ENCODE data around the gene CNTNAP4. TPM values are rescaled to one million over a fixed set of nuclear protein-coding genes. Genes with fewer than 3 reads are reported as not detected.

The CNTNAP4 gene
- total RNA-seq, 1 donor from 2014 or later, result not detected

DNA sequence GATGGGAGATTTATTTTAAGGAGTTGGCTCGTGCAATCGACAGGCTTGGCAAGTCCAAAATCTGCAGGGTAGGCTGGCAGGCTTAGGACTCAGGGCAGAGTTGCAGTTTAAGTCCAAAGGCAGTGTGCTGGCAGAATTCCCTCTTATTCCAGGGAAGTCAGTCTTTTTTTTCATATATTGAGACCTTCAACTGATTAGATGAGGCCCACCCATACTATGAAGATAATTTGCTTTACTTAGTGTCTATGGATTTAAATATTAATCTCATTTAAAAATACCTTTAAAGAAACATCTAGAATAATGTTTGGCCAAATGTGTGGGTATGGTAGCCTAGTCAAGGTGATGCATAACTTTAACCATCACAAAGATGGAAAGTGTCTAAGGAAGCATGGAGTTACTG, 99.8 kb downstream of the CNTNAP4 start:
- Histone ChIP-seq H3K4me3 (no peak overlapping the region), H3K9me3 (replicated peaks) (no peaks in the 10 kb centered on the region), H3K27me3 (ENCODE audit: low read depth) (no peaks in the 10 kb centered on the region), H3K27ac (replicated peaks) (no peak overlapping the region), H3K36me3 (no peaks in the 10 kb centered on the region), H3K4me1 (no peaks in the 10 kb centered on the region)
- intact Hi-C loops (cut with micrococcal nuclease), result no loop called here
- TF ChIP-seq, protein P1, sequence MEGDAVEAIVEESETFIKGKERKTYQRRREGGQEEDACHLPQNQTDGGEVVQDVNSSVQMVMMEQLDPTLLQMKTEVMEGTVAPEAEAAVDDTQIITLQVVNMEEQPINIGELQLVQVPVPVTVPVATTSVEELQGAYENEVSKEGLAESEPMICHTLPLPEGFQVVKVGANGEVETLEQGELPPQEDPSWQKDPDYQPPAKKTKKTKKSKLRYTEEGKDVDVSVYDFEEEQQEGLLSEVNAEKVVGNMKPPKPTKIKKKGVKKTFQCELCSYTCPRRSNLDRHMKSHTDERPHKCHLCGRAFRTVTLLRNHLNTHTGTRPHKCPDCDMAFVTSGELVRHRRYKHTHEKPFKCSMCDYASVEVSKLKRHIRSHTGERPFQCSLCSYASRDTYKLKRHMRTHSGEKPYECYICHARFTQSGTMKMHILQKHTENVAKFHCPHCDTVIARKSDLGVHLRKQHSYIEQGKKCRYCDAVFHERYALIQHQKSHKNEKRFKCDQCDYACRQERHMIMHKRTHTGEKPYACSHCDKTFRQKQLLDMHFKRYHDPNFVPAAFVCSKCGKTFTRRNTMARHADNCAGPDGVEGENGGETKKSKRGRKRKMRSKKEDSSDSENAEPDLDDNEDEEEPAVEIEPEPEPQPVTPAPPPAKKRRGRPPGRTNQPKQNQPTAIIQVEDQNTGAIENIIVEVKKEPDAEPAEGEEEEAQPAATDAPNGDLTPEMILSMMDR (IDR thresholded peaks at IDR 0.05; ENCODE audit: borderline replicate concordance), result no peak
- no peak for DNase-seq

DNA sequence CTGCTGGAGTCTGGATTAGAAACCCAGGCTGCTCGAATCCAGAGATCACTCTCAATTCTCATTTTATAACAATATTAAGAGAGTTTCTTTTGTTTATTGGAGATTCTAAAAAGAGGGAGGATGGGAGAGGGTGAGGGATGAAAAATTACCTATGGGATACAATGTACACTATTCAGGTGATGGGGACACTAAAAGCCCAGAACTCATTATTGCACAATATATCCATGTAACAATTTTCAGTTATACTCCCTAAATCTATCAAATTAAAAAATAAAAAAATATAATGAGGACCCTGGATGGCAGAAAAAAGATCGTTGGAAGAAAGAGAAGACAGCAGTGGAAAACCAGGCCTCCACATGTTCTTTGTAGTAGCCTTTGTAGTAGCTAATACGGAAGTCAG, 100.8 kb downstream of the CNTNAP4 start:
- TF ChIP-seq, protein P1 (IDR thresholded peaks at IDR 0.05; ENCODE audit: borderline replicate concordance), result no peak
- H3K36me3 ChIP-seq, result no peaks in the 10 kb centered on the region
- intact Hi-C loops (cut with micrococcal nuclease), result no loop called here
- no peaks in the 10 kb centered on the region for H3K9me3 ChIP-seq (replicated peaks)
- DNase-seq, result no peak
- no peaks in the 10 kb centered on the region for H3K27me3 ChIP-seq (ENCODE audit: low read depth)
- no peak overlapping the region for H3K4me3 ChIP-seq
- H3K4me1 ChIP-seq, result no peaks in the 10 kb centered on the region
- H3K27ac ChIP-seq (replicated peaks), result no peak overlapping the region

DNA sequence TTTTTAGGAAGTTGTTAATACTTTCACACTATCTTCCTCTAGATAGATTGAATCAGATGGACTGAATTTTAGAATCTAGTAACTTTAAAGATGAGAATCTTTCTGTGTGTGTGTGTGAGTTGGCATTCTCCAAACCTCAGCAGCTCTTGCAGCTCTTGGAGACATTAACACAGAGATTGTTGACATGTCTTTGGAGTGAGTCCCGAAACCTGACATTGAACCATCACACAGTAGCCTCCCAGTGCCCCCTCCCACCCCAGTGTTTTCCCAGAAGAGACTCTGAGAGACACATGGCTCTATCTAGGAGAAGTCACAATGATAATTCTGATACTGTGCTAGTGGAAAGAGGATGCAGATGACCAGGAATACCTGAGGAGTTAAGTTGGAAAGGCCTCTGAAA, 103.9 kb downstream of the CNTNAP4 start:
- H3K36me3 ChIP-seq, result no peaks in the 10 kb centered on the region
- intact Hi-C loops (cut with micrococcal nuclease), result no loop called here
- TF ChIP-seq, protein P1 (IDR thresholded peaks at IDR 0.05; ENCODE audit: borderline replicate concordance), result no peak
- no peak overlapping the region for H3K4me3 ChIP-seq
- H3K27ac ChIP-seq (replicated peaks), result no peak overlapping the region
- DNase-seq, result no peak
- H3K9me3 ChIP-seq (replicated peaks), result no peaks in the 10 kb centered on the region
- no peaks in the 10 kb centered on the region for H3K27me3 ChIP-seq (ENCODE audit: low read depth)
- H3K4me1 ChIP-seq, result no peaks in the 10 kb centered on the region

DNA sequence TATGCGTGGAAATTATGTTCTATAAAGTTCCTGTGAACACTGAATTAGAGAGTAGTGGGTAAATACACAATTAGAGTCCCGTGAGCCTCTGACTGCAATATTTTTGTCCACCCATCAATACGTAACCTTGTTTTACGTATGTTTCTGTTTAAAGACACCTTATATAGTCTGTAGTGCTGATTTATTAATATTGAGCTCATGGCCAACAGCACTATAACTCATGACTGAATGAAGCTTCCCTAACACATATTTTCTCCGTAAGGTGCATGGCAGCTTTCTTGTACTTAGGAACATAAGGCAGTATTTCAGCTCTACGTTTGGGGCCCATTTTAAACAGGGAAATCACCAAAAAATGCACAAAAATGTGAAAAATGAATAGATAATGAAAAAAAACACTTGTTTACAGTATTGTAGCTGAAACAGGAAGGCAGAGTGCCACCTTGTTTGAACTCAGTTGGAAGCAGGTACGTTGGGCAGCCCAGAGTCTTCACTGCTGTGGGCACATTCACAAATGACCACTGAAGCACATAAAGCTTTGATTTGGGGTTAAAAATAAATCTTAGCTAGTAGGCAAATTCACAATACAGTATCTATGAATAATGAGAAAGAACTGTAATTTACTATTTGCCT, 108.5 kb downstream of the CNTNAP4 start:
- Histone ChIP-seq H3K27me3 (ENCODE audit: low read depth) (no peaks in the 10 kb centered on the region), H3K9me3 (replicated peaks) (no peaks in the 10 kb centered on the region), H3K27ac (replicated peaks) (no peak overlapping the region), H3K4me1 (no peaks in the 10 kb centered on the region), H3K36me3 (no peaks in the 10 kb centered on the region), H3K4me3 (no peak overlapping the region)
- DNase-seq, result no peak
- TF ChIP-seq, protein P1 (IDR thresholded peaks at IDR 0.05; ENCODE audit: borderline replicate concordance), result no peak
- intact Hi-C loops (cut with micrococcal nuclease), result no loop called here

DNA sequence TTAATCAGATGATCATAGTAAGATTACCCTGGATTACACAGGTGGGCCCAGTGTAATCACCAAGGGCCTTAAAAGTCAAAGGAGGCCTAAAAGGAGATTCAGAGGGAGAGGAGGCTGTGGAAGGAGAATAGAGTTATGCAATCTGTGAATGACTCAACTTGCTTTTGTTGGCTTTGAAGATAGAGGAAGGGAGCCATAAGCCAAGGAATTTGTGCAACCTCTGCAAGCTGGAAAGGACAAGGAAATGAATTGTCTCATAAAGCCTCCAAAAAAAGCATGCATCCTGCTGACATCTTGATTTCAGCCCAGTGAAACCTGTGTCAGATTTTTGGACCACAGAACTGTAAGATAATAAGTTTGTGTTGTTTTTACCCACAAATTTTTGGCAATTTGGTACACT, 109.6 kb downstream of the CNTNAP4 start:
- no peak overlapping the region for H3K4me3 ChIP-seq
- H3K9me3 ChIP-seq (replicated peaks), result no peaks in the 10 kb centered on the region
- DNase-seq, result no peak
- TF ChIP-seq, protein P1 (IDR thresholded peaks at IDR 0.05; ENCODE audit: borderline replicate concordance), result no peak
- intact Hi-C loops (cut with micrococcal nuclease), result no loop called here
- H3K36me3 ChIP-seq, result no peaks in the 10 kb centered on the region
- H3K27ac ChIP-seq (replicated peaks), result no peak overlapping the region
- no peaks in the 10 kb centered on the region for H3K27me3 ChIP-seq (ENCODE audit: low read depth)
- H3K4me1 ChIP-seq, result no peaks in the 10 kb centered on the region
